Large intestine (tissue), 3 donors: Measurements from ENCODE around the gene ALDH3A1. TPM values are rescaled to one million over a fixed set of nuclear protein-coding genes. Genes with fewer than 3 reads are reported as not detected.

ENCODE experiments used
- DNase-seq, 2 donors: peaks; one replicate each; pipeline versions ENCODE4 v3.0.0 to v3.0.0-alpha.2; 2013
- H3K27ac ChIP-seq: one replicate; pipeline ENCODE4 v1.5.1; 2013; ENCODE audit warnings: low read length
- H3K27me3 ChIP-seq: 2 replicates; pipeline ENCODE4 v1.6.1; 2013; ENCODE audit warnings: low read length; ENCODE audit not compliant: control insufficient read depth, insufficient read depth
- H3K36me3 ChIP-seq: 2 replicates; pipeline ENCODE4 v1.6.1; 2013; ENCODE audit warnings: low read length; ENCODE audit not compliant: control insufficient read depth, insufficient read depth
- H3K4me1 ChIP-seq: one replicate; pipeline ENCODE4 v1.6.1; 2013; ENCODE audit warnings: low read length; ENCODE audit not compliant: control insufficient read depth, insufficient read depth
- H3K4me3 ChIP-seq: one replicate; pipeline ENCODE4 v1.5.1; 2013; ENCODE audit warnings: low read length
- H3K9me3 ChIP-seq: one replicate; pipeline ENCODE4 v1.6.1; 2013; ENCODE audit warnings: mild to moderate bottlenecking, low read depth, low read length, moderate library complexity; ENCODE audit not compliant: control insufficient read depth
- WGBS: methylation state at CpG from one replicate; pipeline ENCODE4 v1.1.5; 2013; ENCODE audit warnings: low lambda C conversion rate; ENCODE audit not compliant: insufficient coverage; 5-methylcytosine and 5-hydroxymethylcytosine counted together
- polyA plus RNA-seq: library from polyadenylated mRNA; unstranded; fragments of 120-200 nt; gene quantifications from one replicate; pipeline ENCODE4 v1.2.1, GENCODE V29; 2013

ALDH3A1 gene
- polyA plus RNA-seq, 1 donor = 1.6 TPM

DNA sequence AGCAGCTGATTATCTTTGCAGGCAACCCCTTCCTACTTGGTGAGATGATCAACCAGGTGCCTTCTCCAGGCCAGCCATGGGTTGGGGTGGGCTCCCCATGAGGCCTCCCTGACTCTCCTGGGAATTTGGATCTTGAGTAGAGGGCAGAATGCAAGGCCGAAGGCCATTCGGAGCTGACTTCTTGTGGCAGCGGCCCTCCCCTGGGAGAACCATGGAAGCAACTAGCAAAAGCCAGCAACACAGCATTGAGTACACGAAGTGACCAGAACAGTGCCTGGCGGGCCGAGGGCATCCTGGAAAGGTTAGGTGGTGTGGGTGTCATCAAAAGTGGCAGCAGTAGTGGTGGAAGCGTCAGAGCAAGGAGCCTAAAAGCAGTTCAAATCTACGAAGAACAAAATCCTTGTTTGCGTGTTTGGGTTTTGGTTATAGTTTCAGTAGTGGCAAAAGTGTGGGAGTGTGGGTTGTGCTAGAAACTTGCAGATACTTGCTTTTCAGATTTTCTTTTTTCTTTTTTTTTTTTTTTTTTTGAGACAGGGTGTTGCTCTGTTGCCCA, 2.0 kb upstream of the ALDH3A1 start:
- 100% methylated on average over 2 of the region's 9 CpGs for WGBS
- H3K27me3 ChIP-seq = no peaks in the 10 kb centered on the region
- H3K4me1 ChIP-seq = peaks cover 12% of the 10 kb centered on the region
- H3K36me3 ChIP-seq = no peaks in the 10 kb centered on the region
- no peak for DNase-seq
- H3K27ac ChIP-seq = no peak overlapping the region
- no peak overlapping the region for H3K4me3 ChIP-seq
- no peaks in the 10 kb centered on the region for H3K9me3 ChIP-seq

- DNase-seq = no peak
- H3K4me3 ChIP-seq = no peak overlapping the region
- no CpG with 5 or more reads among the region's 13 CpGs for WGBS
- no peaks in the 10 kb centered on the region for H3K27me3 ChIP-seq
- H3K27ac ChIP-seq = no peak overlapping the region
- peaks cover 14% of the 10 kb centered on the region for H3K4me1 ChIP-seq
- H3K9me3 ChIP-seq = no peaks in the 10 kb centered on the region
- no peaks in the 10 kb centered on the region for H3K36me3 ChIP-seq
Measured at GRCh38 chr17:19748807-19749193, 702 bp upstream of the ALDH3A1 start.

DNA sequence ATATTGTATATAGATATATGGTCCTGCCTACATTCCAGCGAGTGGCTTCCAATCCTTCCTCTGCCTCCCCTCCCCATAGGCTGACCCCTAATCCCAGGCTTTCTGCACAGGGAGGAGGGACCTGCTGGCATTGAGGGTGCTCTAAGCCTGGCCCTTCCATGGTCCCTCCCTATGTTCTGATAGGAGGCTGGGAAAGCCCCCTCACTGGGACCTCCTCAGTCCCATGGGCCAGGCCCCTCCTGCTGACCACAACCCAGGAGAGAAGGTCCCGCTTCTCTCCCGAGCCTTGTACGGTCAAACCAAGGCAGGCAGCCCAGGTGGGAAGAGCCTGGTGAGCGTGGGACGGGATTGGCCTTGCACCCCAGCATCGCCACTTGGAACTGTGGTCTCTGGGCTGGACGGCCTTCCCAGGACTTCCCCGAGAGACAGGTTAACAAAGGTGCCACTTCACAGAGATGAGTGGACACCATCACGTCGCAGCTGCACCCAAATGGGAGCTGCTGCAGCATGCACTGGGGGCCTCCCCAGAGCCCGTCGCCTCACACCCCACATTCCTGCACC, 859 bp downstream of the ALDH3A1 start:
- no peaks in the 10 kb centered on the region for H3K27me3 ChIP-seq
- no peaks in the 10 kb centered on the region for H3K9me3 ChIP-seq
- WGBS = no CpG with 5 or more reads among the region's 13 CpGs
- no peak for DNase-seq
- no peak overlapping the region for H3K27ac ChIP-seq
- no peaks in the 10 kb centered on the region for H3K36me3 ChIP-seq
- H3K4me1 ChIP-seq = peaks cover 14% of the 10 kb centered on the region
- no peak overlapping the region for H3K4me3 ChIP-seq

- Histone ChIP-seq H3K36me3 (no peaks in the 10 kb centered on the region), H3K4me3 (no peak overlapping the region), H3K27me3 (no peaks in the 10 kb centered on the region), H3K9me3 (no peaks in the 10 kb centered on the region), H3K27ac (no peak overlapping the region), H3K4me1 (peaks cover 14% of the 10 kb centered on the region)
- no peak for DNase-seq
- WGBS = 83% methylated on average over 1 of the region's 20 CpGs
Measured at GRCh38 chr17:19746517-19746916, 1.6 kb downstream of the ALDH3A1 start.

DNA sequence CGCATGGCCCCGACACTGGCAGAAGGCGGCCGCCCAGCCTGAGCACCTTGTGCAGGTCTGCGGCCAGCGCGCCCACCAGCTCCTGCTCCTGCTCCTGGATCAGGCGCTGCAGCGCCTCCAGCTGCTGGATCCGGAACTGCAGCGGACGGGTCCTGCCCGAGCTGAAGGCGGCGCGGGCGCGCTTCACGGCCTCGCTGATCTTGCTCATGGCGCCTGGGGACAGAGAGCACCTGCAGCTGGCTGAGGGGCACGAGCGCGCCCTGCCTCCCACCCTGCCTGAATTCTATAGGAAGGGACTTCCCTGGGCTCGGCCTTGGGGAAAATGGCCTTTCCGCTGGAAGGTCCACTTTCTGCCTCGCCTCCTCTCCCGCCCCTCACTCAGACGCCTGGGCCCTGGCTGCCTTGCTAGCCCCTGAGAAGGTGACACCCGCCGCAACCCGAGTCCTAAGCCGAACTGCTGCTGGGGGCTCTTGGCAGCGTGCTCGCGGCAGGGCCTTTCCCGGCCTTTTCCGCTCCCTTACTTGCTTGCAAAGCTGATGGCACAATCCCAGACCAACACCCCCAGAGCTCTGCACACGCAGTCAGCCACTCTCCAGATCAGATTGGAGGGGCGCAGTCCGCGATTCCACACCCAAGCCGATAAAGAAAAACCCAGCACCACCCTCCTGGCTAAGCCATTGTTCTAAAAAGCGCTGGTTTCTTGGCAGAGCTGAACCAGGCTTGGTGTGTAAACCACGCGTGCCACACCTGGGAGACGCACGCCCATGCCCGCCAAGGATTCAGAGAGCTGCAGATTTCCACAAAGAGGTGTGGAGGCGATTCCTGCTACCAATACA, 3.0 kb downstream of the ALDH3A1 start:
- no peaks in the 10 kb centered on the region for H3K9me3 ChIP-seq
- no peak overlapping the region for H3K27ac ChIP-seq
- peak overlapping the region; percentile 38 for H3K4me3 ChIP-seq
- peaks cover 14% of the 10 kb centered on the region for H3K4me1 ChIP-seq
- DNase-seq = peak; percentile 92
- no peaks in the 10 kb centered on the region for H3K27me3 ChIP-seq
- WGBS = no CpG with 5 or more reads among the region's 50 CpGs
- H3K36me3 ChIP-seq = no peaks in the 10 kb centered on the region

- no peaks in the 10 kb centered on the region for H3K27me3 ChIP-seq
- H3K9me3 ChIP-seq = no peaks in the 10 kb centered on the region
- no peaks in the 10 kb centered on the region for H3K36me3 ChIP-seq
- no CpG with 5 or more reads among the region's 26 CpGs for WGBS
- DNase-seq = no peak
- peak overlapping the region; percentile 31 for H3K4me3 ChIP-seq
- peaks cover 14% of the 10 kb centered on the region for H3K4me1 ChIP-seq
- no peak overlapping the region for H3K27ac ChIP-seq
Measured at GRCh38 chr17:19744492-19744891, 3.6 kb downstream of the ALDH3A1 start.

DNA sequence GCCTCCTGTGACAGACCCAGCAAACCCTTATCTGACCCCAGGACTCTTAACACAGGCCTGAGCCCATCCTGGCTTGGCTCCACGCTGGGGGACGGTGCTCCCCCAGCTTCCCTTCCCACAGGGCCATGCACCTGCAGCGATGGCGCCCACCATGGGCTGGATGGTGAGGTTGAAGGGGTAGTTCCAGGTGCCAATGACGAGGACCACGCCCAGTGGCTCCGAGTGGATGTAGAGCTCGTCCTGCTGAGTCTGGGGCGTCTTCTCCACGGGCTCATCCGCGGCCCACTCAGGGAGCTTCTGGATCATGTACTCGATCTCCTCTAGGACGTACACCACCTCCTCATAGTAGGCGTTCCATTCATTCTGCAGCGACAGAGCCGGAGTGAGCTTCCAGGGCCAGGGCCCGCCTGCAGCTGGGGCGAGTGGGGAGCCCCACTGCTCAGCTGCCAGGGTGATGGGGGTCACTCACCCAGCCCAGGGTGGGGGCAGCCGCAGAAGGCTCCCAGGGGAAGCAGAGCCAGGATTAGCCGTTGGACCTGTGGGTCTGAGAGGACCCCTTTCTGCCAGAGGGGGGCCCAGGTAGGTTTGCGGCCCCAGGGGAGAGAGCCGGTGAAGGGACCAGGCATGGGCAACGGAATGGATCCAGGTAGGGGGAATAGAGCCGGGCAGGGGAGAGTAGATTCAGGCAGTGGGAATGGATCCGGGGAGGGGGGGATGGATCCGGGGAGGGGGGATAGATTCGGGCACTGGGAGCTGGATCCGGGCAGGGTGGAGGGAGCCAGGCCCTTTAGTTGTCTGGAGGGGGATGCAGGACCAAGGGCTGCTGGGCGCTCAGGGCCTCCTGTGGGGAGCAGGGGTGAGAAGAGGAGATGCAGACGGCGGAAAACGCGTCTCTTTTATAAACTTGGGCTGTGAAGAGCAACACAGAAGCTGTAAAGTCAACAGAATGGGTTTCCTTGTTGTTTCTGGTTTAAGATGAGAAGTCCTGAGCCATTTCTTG, 4.7 kb downstream of the ALDH3A1 start:
- H3K4me1 ChIP-seq = peaks cover 12% of the 10 kb centered on the region
- no peak overlapping the region for H3K27ac ChIP-seq
- no peaks in the 10 kb centered on the region for H3K9me3 ChIP-seq
- H3K36me3 ChIP-seq = no peaks in the 10 kb centered on the region
- no peak overlapping the region for H3K4me3 ChIP-seq
- no peak for DNase-seq
- H3K27me3 ChIP-seq = no peaks in the 10 kb centered on the region
- WGBS = 100% methylated on average over 6 of the region's 34 CpGs

GRCh38 chr17:19742495-19742894, 5.6 kb downstream of the ALDH3A1 start:
- no peak overlapping the region for H3K27ac ChIP-seq
- WGBS = no CpG with 5 or more reads among the region's 10 CpGs
- no peak overlapping the region for H3K4me3 ChIP-seq
- no peak for DNase-seq
- H3K9me3 ChIP-seq = no peaks in the 10 kb centered on the region
- H3K4me1 ChIP-seq = peaks cover 9% of the 10 kb centered on the region
- H3K36me3 ChIP-seq = no peaks in the 10 kb centered on the region
- H3K27me3 ChIP-seq = no peaks in the 10 kb centered on the region

DNA sequence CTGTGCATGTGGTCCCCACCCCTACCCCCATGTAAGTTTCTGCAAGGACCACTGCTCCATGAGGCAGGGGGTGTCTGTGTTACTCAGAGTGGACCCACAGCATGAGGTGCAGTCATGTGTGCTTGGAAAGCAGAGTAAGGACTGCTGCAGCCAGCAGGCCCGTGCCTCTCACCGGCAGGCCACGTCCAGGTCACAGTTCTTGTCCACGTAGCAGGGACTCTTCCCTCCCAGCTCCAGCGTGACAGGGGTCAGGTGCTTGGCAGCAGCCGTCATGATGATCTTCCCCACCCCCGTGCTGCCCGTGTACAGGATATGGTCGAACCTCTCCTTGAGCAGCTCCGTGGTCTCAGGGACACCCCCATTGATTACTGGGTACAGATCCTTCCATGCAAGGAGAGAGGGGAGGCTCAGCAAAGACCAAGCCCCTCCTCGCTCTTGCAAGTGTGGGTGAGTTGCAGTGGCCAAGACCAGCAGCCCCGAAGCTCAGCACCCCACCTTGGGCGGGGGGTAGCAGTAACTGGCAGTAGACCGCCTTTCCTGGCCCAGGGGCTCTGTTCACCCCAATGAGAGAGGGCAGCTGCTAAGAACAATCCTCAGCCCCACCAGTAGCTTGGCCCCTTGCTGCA, 6.2 kb downstream of the ALDH3A1 start:
- no peaks in the 10 kb centered on the region for H3K36me3 ChIP-seq
- H3K4me3 ChIP-seq = no peak overlapping the region
- H3K27me3 ChIP-seq = no peaks in the 10 kb centered on the region
- H3K4me1 ChIP-seq = peaks cover 9% of the 10 kb centered on the region
- WGBS = no CpG with 5 or more reads among the region's 14 CpGs
- DNase-seq = no peak
- no peaks in the 10 kb centered on the region for H3K9me3 ChIP-seq
- no peak overlapping the region for H3K27ac ChIP-seq

DNA sequence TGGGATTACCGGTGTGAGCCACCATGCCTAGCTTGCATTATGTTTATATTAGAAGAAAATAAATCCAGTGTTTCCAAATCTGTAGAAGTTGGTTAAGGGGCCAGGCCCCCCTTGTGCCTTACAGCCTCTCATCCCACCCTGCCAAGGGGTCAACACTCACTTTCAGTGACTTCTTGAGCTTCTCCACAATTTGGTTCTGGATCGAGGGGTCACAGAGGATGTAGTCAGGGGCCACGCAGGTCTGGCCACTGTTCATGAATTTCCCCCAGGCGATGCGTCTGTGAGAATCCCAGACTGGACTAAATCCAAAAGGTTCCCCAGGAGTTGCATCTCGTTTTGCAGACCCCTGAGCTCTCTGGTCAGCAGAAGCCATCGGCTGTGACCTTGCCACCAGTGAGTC, 7.2 kb downstream of the ALDH3A1 start:
- Histone ChIP-seq H3K4me3 (no peak overlapping the region), H3K27ac (no peak overlapping the region), H3K4me1 (peaks cover 13% of the 10 kb centered on the region), H3K9me3 (no peaks in the 10 kb centered on the region), H3K36me3 (no peaks in the 10 kb centered on the region), H3K27me3 (no peaks in the 10 kb centered on the region)
- WGBS = 93% methylated on average over 3 of the region's 7 CpGs
- no peak for DNase-seq
